ENCODE measurements around the gene SPIRE2.

SPIRE2 gene

GRCh38 chr16:89798126-89798525 lies 30.1 kb upstream of the SPIRE2 start:
- DNase-seq (no peak), ATAC-seq (ENCODE audit: insufficient read depth, low read depth) (no peak)
- Histone ChIP-seq H3K27ac (ENCODE audit: low read length) (no peak overlapping the region), H3K4me3 (ENCODE audit: low read depth in 1 of 2, low read length in 2 of 2) (no peak overlapping the region), H3K4me1 (ENCODE audit: insufficient read depth, low read length) (no peaks in the 10 kb centered on the region), H3K36me3 (ENCODE audit: insufficient read depth, low read length) (peaks cover 91% of the 10 kb centered on the region), H3K9ac (ENCODE audit: low read depth, low read length) (no peak overlapping the region), H3K4me2 (ENCODE audit: insufficient read depth, low read length) (no peak overlapping the region), H3K79me2 (ENCODE audit: insufficient read depth, low read length) (peaks cover 28% of the 10 kb centered on the region), H4K20me1 (ENCODE audit: insufficient read depth, low read length) (peaks cover 16% of the 10 kb centered on the region), H2AFZ (ENCODE audit: low read depth, low read length) (no peak overlapping the region), H3K9me3 (ENCODE audit: insufficient read depth, low read length, severe bottlenecking) (no peaks in the 10 kb centered on the region), H3K27me3 (ENCODE audit: insufficient read depth, low read length, poor library complexity) (no peaks in the 10 kb centered on the region)
- TF ChIP-seq EZH2 (IDR thresholded peaks at IDR 0.05; ENCODE audit: borderline replicate concordance, low read depth, low read length, severe bottlenecking) (no peak), CTCF (IDR thresholded peaks at IDR 0.05; ENCODE audit: borderline replicate concordance, extremely low read depth, low read length, poor library complexity, severe bottlenecking) (no peak)

GRCh38 chr16:89798832-89799370 lies 29.4 kb upstream of the SPIRE2 start:
- H2AFZ ChIP-seq (ENCODE audit: low read depth, low read length) = no peak overlapping the region
- H3K9ac ChIP-seq (ENCODE audit: low read depth, low read length) = no peak overlapping the region
- no peak for DNase-seq
- TF ChIP-seq EZH2 (IDR thresholded peaks at IDR 0.05; ENCODE audit: borderline replicate concordance, low read depth, low read length, severe bottlenecking) (no peak), CTCF (IDR thresholded peaks at IDR 0.05; ENCODE audit: borderline replicate concordance, extremely low read depth, low read length, poor library complexity, severe bottlenecking) (no peak)
- H3K4me1 ChIP-seq (ENCODE audit: insufficient read depth, low read length) = no peaks in the 10 kb centered on the region
- H3K27me3 ChIP-seq (ENCODE audit: insufficient read depth, low read length, poor library complexity) = no peaks in the 10 kb centered on the region
- H3K27ac ChIP-seq (ENCODE audit: low read length) = no peak overlapping the region
- peaks cover 30% of the 10 kb centered on the region for H3K79me2 ChIP-seq (ENCODE audit: insufficient read depth, low read length)
- H4K20me1 ChIP-seq (ENCODE audit: insufficient read depth, low read length) = peaks cover 16% of the 10 kb centered on the region
- ATAC-seq (ENCODE audit: insufficient read depth, low read depth) = no peak
- no peak overlapping the region for H3K4me3 ChIP-seq (ENCODE audit: low read depth in 1 of 2, low read length in 2 of 2)
- peaks cover 92% of the 10 kb centered on the region for H3K36me3 ChIP-seq (ENCODE audit: insufficient read depth, low read length)
- H3K4me2 ChIP-seq (ENCODE audit: insufficient read depth, low read length) = no peak overlapping the region
- H3K9me3 ChIP-seq (ENCODE audit: insufficient read depth, low read length, severe bottlenecking) = no peaks in the 10 kb centered on the region

GRCh38 chr16:89801800-89802199 lies 26.5 kb upstream of the SPIRE2 start:
- Histone ChIP-seq H3K4me2 (ENCODE audit: insufficient read depth, low read length) (no peak overlapping the region), H3K9me3 (ENCODE audit: insufficient read depth, low read length, severe bottlenecking) (no peaks in the 10 kb centered on the region), H3K36me3 (ENCODE audit: insufficient read depth, low read length) (peaks cover 84% of the 10 kb centered on the region), H3K4me1 (ENCODE audit: insufficient read depth, low read length) (no peaks in the 10 kb centered on the region), H3K27me3 (ENCODE audit: insufficient read depth, low read length, poor library complexity) (no peaks in the 10 kb centered on the region), H2AFZ (ENCODE audit: low read depth, low read length) (no peak overlapping the region), H3K79me2 (ENCODE audit: insufficient read depth, low read length) (peaks cover 26% of the 10 kb centered on the region), H4K20me1 (ENCODE audit: insufficient read depth, low read length) (peaks cover 14% of the 10 kb centered on the region), H3K27ac (ENCODE audit: low read length) (no peak overlapping the region), H3K9ac (ENCODE audit: low read depth, low read length) (no peak overlapping the region), H3K4me3 (ENCODE audit: low read depth in 1 of 2, low read length in 2 of 2) (no peak overlapping the region)
- TF ChIP-seq EZH2 (IDR thresholded peaks at IDR 0.05; ENCODE audit: borderline replicate concordance, low read depth, low read length, severe bottlenecking) (no peak), CTCF (IDR thresholded peaks at IDR 0.05; ENCODE audit: borderline replicate concordance, extremely low read depth, low read length, poor library complexity, severe bottlenecking) (no peak)
- DNase-seq (no peak), ATAC-seq (ENCODE audit: insufficient read depth, low read depth) (no peak)
